Heart right ventricle (tissue), 16 donors: ENCODE results near the gene DHRS11. TPM values are rescaled to one million over a fixed set of nuclear protein-coding genes. Genes with fewer than 3 reads are reported as not detected.
A peak's percentile ranks its signal among the peaks of the same experiment; 100 is the strongest.

Experiments
- ATAC-seq, 8 donors: fragments of 200-7000 bp; cut with Tn5 transposase; one replicate each; pipeline ENCODE4 v1.9.1; 2020; ENCODE audit warnings: mild to moderate bottlenecking in 8 of 8, moderate library complexity in 8 of 8, moderate number of reproducible peaks in 1 of 8
- DNase-seq, 2 donors: peaks; one replicate each; pipeline ENCODE4 v3.0.0-alpha.2; 2020
- H3K27ac ChIP-seq, 10 donors: fragments of 200-600 bp; sonication (generic) in 2 of 10; one replicate each; pipeline versions ENCODE4 v1.5.0 to v1.8.0; 2020 to 2022; ENCODE audit warnings: mild to moderate bottlenecking in 3 of 10
- H3K27me3 ChIP-seq, 7 donors: fragments of 200-600 bp; one replicate each; pipeline ENCODE4 v1.8.0; 2021 to 2022; ENCODE audit warnings: mild to moderate bottlenecking in 2 of 7
- H3K36me3 ChIP-seq, 9 donors: fragments of 200-600 bp; sonication (generic) in 1 of 9; one replicate each; pipeline versions ENCODE4 v1.5.0 to v1.8.0; 2020 to 2022; ENCODE audit warnings: mild to moderate bottlenecking in 2 of 9
- H3K4me1 ChIP-seq, 9 donors: fragments of 200-600 bp; sonication (generic) in 1 of 9; one replicate each; pipeline versions ENCODE4 v1.5.0 to v1.8.0; 2020 to 2022; ENCODE audit warnings: mild to moderate bottlenecking in 4 of 9
- H3K4me3 ChIP-seq, 10 donors: fragments of 200-600 bp; sonication (generic) in 2 of 10; one replicate each; pipeline versions ENCODE4 v1.5.0 to v1.8.0; 2020 to 2022; ENCODE audit warnings: mild to moderate bottlenecking in 7 of 10, moderate library complexity in 2 of 10
- H3K9me3 ChIP-seq, 11 donors: fragments of 200-600 bp in 10 of 11; sonication (generic) in 2 of 11; one replicate each; pipeline versions ENCODE4 v1.5.0 to v1.8.0; 2013 to 2022; ENCODE audit warnings: mild to moderate bottlenecking in 2 of 11, control low read depth in 1 of 11, moderate library complexity in 1 of 11
- WGBS, 2 donors: extraction: QIAGEN DNeasy Blood & Tissue Kit; methylation state at CpG; one replicate each; pipeline ENCODE4 v1.1.7; 2013; ENCODE audit warnings: inconsistent platforms in 1 of 2; 5-methylcytosine and 5-hydroxymethylcytosine counted together
- intact Hi-C, 10 donors: fragments of 100-400 bp; cut with DNase I; formaldehyde crosslinking; loops; one replicate each; pipeline versions ENCODE4 v1.11.1 to v1.14.2; 2022
- polyA plus RNA-seq, 2 donors: library from polyadenylated mRNA; stranded (reverse); fragments of 200-250 nt; gene quantifications; one replicate each; pipeline ENCODE4 v1.2.3, GENCODE V29; 2013
- total RNA-seq, 10 donors: library from RNA; stranded (reverse); fragmentation: NEBNext Ultra II Directional in 3 of 10; extraction: Animal tissue kit (Norgen Biotek cat#: 25700) in 3 of 10; gene quantifications; one replicate each; pipeline versions ENCODE4 v1.2.1 to v1.2.4, GENCODE V29; 2021 to 2023
- TF ChIP-seq, protein P1 (sequence below), 9 donors: fragments of 200-600 bp; sonication (generic) in 2 of 9; IDR thresholded peaks; one replicate each; pipeline versions ENCODE4 v1.5.0 to v1.8.0; 2021 to 2022; ENCODE audit warnings: antibody characterized with exemption in 9 of 9, mild to moderate bottlenecking in 5 of 9, moderate library complexity in 1 of 9
- donor health status: Arrhythmogenic right ventricular cardiomyopathy.
- donor health status: ischemic (EF 13 %, LVEDD 7.1; RV severe dilation, severe dysfunction).
- donor health status: healthy with polysubstance abuse.
- donor health status: DM: no; HTN: yes; CAD: no.
- donor health status: DM: no; HTN: no; CAD: no.
- donor health status: ischemic (EF 25% LVEDD 6.9; RV normal size, moderate dysfunction).
- donor health status: ischemic (EF 25% LVEDD 5.7; RV mildly dilated, moderate dysfunction).
- donor health status: healthy.
- donor health status: DM: yes; HTN: yes; CAD: no.
- donor health status: Ischemic cardiomyopathy.
- donor health status: ischemic (EF 35%, LVEDD 5.7; RV mildly dilated, moderate dysfunction).
- donor health status: nonischemic (EF 11% LVEDD 7.7; RV severe dilation, severe dysfunction).
- donor health status: DM: yes; HTN: yes; CAD: no.
- donor health status: PGD.
- donor health status: ischemic (EF 29% LVEDD 5.4; RV normal size, mild dysfunction).
- donor health status: nonischemic (EF 23%, LVEDD 6.1; RV moderate dilation, normal function).

Gene DHRS11
- total and polyA plus RNA-seq, 12 donors = 11.0 to 24.7 (median 18.9) TPM

- WGBS, 2 donors = 30 to 50% methylated on average over 4 of the region's 4 CpGs
- no peaks in the 10 kb centered on the region for H3K9me3 ChIP-seq
- peak overlapping the region in 5 of 10 donors; percentile 74 to 86 (median 84) for H3K27ac ChIP-seq
- peak overlapping the region in 9 of 10 donors; percentile 77 to 98 (median 91) for H3K4me3 ChIP-seq
- no peak for DNase-seq
- TF ChIP-seq, protein P1, sequence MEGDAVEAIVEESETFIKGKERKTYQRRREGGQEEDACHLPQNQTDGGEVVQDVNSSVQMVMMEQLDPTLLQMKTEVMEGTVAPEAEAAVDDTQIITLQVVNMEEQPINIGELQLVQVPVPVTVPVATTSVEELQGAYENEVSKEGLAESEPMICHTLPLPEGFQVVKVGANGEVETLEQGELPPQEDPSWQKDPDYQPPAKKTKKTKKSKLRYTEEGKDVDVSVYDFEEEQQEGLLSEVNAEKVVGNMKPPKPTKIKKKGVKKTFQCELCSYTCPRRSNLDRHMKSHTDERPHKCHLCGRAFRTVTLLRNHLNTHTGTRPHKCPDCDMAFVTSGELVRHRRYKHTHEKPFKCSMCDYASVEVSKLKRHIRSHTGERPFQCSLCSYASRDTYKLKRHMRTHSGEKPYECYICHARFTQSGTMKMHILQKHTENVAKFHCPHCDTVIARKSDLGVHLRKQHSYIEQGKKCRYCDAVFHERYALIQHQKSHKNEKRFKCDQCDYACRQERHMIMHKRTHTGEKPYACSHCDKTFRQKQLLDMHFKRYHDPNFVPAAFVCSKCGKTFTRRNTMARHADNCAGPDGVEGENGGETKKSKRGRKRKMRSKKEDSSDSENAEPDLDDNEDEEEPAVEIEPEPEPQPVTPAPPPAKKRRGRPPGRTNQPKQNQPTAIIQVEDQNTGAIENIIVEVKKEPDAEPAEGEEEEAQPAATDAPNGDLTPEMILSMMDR (IDR thresholded peaks at IDR 0.05) = no peak
- H3K36me3 ChIP-seq = peaks cover 0 to 33% (median 17%) of the 10 kb centered on the region in 9 donors
- no peaks in the 10 kb centered on the region for H3K27me3 ChIP-seq
- peak in 2 of 8 donors; percentile 9 to 10 for ATAC-seq
- H3K4me1 ChIP-seq = peaks cover 0 to 33% (median 20%) of the 10 kb centered on the region in 9 donors
- intact Hi-C loops = loop anchor here in 8 of 10 donors (2.0 to 10.0 kb wide), 6 partner anchors 46 to 108 kb away; partner anchors contain the start of genes MYO19 (in 3 of the 8), PIGW (in 3 of the 8), GGNBP2 (in 1 of the 8) and ZNHIT3 (in 1 of the 8)
Observed at GRCh38 chr17:36592716-36593321, 1.1 kb downstream of the DHRS11 start.

DNA sequence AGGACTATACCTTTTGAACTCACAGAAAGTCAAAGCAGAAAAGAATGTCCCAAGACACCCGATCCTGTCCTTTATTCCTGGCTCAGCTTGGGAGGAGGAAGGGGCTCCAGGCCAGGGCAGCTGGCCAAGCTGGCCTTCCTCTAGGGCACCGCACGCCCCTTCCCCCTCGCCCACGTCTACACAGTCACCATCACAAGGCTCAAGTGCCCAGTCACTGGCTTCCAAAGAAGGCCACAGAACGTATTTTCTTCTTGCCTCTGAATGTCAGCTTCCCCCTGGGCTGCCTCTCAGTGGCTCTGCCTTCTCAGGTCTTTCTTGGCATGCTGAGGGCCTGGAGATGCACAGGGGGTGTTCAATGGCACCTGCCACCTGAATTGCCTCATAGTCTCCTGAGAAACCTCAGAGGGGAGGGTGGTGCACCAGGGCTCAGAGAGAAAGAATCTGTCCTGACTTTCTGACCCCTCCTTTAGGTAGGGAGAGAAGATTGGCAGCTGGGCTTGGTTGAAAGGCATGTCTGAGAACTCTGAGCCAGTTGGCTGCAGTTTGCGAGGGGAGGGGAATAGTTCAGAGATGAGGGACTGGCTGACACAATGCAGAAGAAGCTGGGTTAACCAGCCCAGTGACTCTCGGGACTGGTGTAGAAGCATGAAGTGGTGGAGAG is 2.1 kb downstream of the DHRS11 start:
- Histone ChIP-seq H3K36me3 (peaks cover 0 to 24% (median 11%) of the 10 kb centered on the region in 9 donors), H3K9me3 (no peaks in the 10 kb centered on the region), H3K27ac (peak overlapping the region in 3 of 10 donors; percentile 4 to 53 (median 44)), H3K4me1 (peaks cover 0 to 33% (median 20%) of the 10 kb centered on the region in 9 donors), H3K4me3 (no peak overlapping the region), H3K27me3 (no peaks in the 10 kb centered on the region)
- intact Hi-C loops = loop anchor here in 8 of 10 donors (2.0 to 10.0 kb wide), 6 partner anchors 46 to 109 kb away; partner anchors contain the start of genes MYO19 (in 3 of the 8), PIGW (in 3 of the 8), GGNBP2 (in 1 of the 8) and ZNHIT3 (in 1 of the 8)
- TF ChIP-seq, protein P1 (IDR thresholded peaks at IDR 0.05) = no peak
- WGBS, 2 donors = 52 to 62% methylated on average over 8 of the region's 8 CpGs
- ATAC-seq (peak in 2 of 8 donors; percentile 17 to 48), DNase-seq (no peak)

- no peak for ATAC-seq
- intact Hi-C loops = loop anchor here in 7 of 10 donors (5.0 to 10.0 kb wide), 5 partner anchors 48 to 110 kb away; partner anchors contain the start of genes MYO19 (in 2 of the 7), PIGW (in 2 of the 7), GGNBP2 (in 1 of the 7) and ZNHIT3 (in 1 of the 7)
- TF ChIP-seq, protein P1 (IDR thresholded peaks at IDR 0.05) = no peak
- H3K9me3 ChIP-seq = no peaks in the 10 kb centered on the region
- no peak overlapping the region for H3K4me3 ChIP-seq
- H3K27ac ChIP-seq = no peak overlapping the region
- no peaks in the 10 kb centered on the region for H3K27me3 ChIP-seq
- peaks cover 0 to 33% (median 20%) of the 10 kb centered on the region in 9 donors for H3K4me1 ChIP-seq
- 83 to 89% methylated on average over 13 of the region's 13 CpGs for WGBS, 2 donors
- H3K36me3 ChIP-seq = peaks cover 0 to 21% (median under 1%) of the 10 kb centered on the region in 9 donors
- DNase-seq = no peak
Observed at GRCh38 chr17:36594626-36595401, 3.1 kb downstream of the DHRS11 start.
